WTC11 (cell line): ENCODE data around the gene SMYD5. TPM values are rescaled to one million over a fixed set of nuclear protein-coding genes. Genes with fewer than 3 reads are reported as not detected.

ENCODE experiments used
- ATAC-seq: fragments of 200-7000 bp; cut with Tn5 transposase; 2 replicates; pipeline ENCODE4 v1.10.0; 2021; ENCODE audit warnings: mild to moderate bottlenecking, moderate library complexity
- CTCF ChIA-PET: fragments of 300-600 bp; sonication (Branson Sonifier 250); formaldehyde crosslinking; loops from one replicate; lab custom pipeline; 2021; ENCODE audit warnings: antibody characterized with exemption; lab: Charles Lee
- POLR2A ChIA-PET: fragments of 350-600 bp; sonication (Branson Sonifier 250); formaldehyde crosslinking; loops from one replicate; lab custom pipeline; 2021; ENCODE audit warnings: antibody characterized with exemption; lab: Charles Lee
- DNase-seq: peaks from one replicate; pipeline ENCODE4 v3.0.0; 2021; ENCODE audit warnings: low spot score
- H3K27ac Mint-ChIP-seq: 2 replicates; pipeline ENCODE4 v1.8.0; 2021; ENCODE audit warnings: mixed read lengths
- H3K27me3 Mint-ChIP-seq: 2 replicates; pipeline ENCODE4 v1.8.0; 2021; ENCODE audit warnings: low read depth, mild to moderate bottlenecking, moderate library complexity, mixed read lengths
- H3K36me3 Mint-ChIP-seq: 2 replicates; pipeline ENCODE4 v1.8.0; 2021; ENCODE audit warnings: mixed read lengths
- H3K4me1 Mint-ChIP-seq: 2 replicates; pipeline ENCODE4 v1.8.0; 2022; ENCODE audit warnings: mixed read lengths
- H3K4me3 Mint-ChIP-seq: 2 replicates; pipeline ENCODE4 v1.8.0; 2021; ENCODE audit warnings: mild to moderate bottlenecking, moderate library complexity, mixed read lengths
- H3K9me3 Mint-ChIP-seq: 2 replicates; pipeline ENCODE4 v1.8.0; 2021; ENCODE audit warnings: mixed read lengths
- CBFB ChIP-seq: sonication (generic); formaldehyde crosslinking; IDR thresholded peaks from 2 replicates; pipeline ENCODE4 v1.8.1; 2022; ENCODE audit warnings: mild to moderate bottlenecking, low read depth, missing genetic modification reagents
- CREB1 ChIP-seq: sonication (generic); formaldehyde crosslinking; IDR thresholded peaks from 2 replicates; pipeline ENCODE4 v1.8.0; 2023; ENCODE audit warnings: mild to moderate bottlenecking, missing genetic modification reagents
- E2F1 ChIP-seq: sonication (generic); formaldehyde crosslinking; IDR thresholded peaks from 2 replicates; pipeline ENCODE4 v1.8.0; 2022; ENCODE audit warnings: mild to moderate bottlenecking, missing genetic modification reagents
- ESRRA ChIP-seq: sonication (generic); formaldehyde crosslinking; IDR thresholded peaks from 2 replicates; pipeline ENCODE4 v1.8.1; 2022; ENCODE audit warnings: mild to moderate bottlenecking, missing genetic modification reagents, borderline replicate concordance
- ETV6 ChIP-seq: sonication (generic); formaldehyde crosslinking; IDR thresholded peaks from 2 replicates; pipeline ENCODE4 v1.8.1; 2022; ENCODE audit warnings: mild to moderate bottlenecking, missing genetic modification reagents
- FOXJ3 ChIP-seq: sonication (generic); formaldehyde crosslinking; IDR thresholded peaks from 2 replicates; pipeline ENCODE4 v1.9.0; 2021; ENCODE audit warnings: missing genetic modification reagents, mild to moderate bottlenecking, borderline replicate concordance
- JUN ChIP-seq: sonication (generic); formaldehyde crosslinking; IDR thresholded peaks from 2 replicates; pipeline ENCODE4 v1.8.0; 2023; ENCODE audit warnings: mild to moderate bottlenecking, missing genetic modification reagents
- MYBL2 ChIP-seq: sonication (generic); formaldehyde crosslinking; IDR thresholded peaks from 2 replicates; pipeline ENCODE4 v1.8.1; 2023; ENCODE audit warnings: mild to moderate bottlenecking, moderate library complexity, missing genetic modification reagents
- NFE2L1 ChIP-seq: sonication (generic); formaldehyde crosslinking; IDR thresholded peaks from 2 replicates; pipeline ENCODE4 v1.8.1; 2023; ENCODE audit warnings: missing genetic modification reagents
- NFYB ChIP-seq: sonication (generic); formaldehyde crosslinking; conservative IDR thresholded peaks from 2 replicates; pipeline ENCODE4 v1.8.0; 2022; ENCODE audit warnings: low read depth, missing genetic modification reagents
- RELA ChIP-seq: sonication (generic); formaldehyde crosslinking; IDR thresholded peaks from 2 replicates; pipeline ENCODE4 v1.8.1; 2022; ENCODE audit warnings: missing genetic modification reagents, mild to moderate bottlenecking, borderline replicate concordance
- TCF7 ChIP-seq: sonication (generic); formaldehyde crosslinking; IDR thresholded peaks from 2 replicates; pipeline ENCODE4 v1.8.0; 2022; ENCODE audit warnings: mild to moderate bottlenecking, low read depth, missing genetic modification reagents, moderate library complexity
- TEAD1 ChIP-seq: sonication (generic); formaldehyde crosslinking; IDR thresholded peaks from 2 replicates; pipeline ENCODE4 v1.8.0; 2022; ENCODE audit warnings: mild to moderate bottlenecking, missing genetic modification reagents
- ZBTB21 ChIP-seq: sonication (generic); formaldehyde crosslinking; IDR thresholded peaks from 2 replicates; pipeline ENCODE4 v1.8.1; 2023; ENCODE audit warnings: mild to moderate bottlenecking, missing genetic modification reagents, borderline replicate concordance
- ZNF121 ChIP-seq: sonication (generic); formaldehyde crosslinking; IDR thresholded peaks from 2 replicates; pipeline ENCODE4 v1.8.0; 2023; ENCODE audit warnings: missing genetic modification reagents
- ZNF219 ChIP-seq: sonication (generic); formaldehyde crosslinking; IDR thresholded peaks from 2 replicates; pipeline ENCODE4 v1.8.0; 2023; ENCODE audit warnings: missing genetic modification reagents, mild to moderate bottlenecking, borderline replicate concordance
- ZNF281 ChIP-seq: sonication (generic); formaldehyde crosslinking; IDR thresholded peaks from 2 replicates; pipeline ENCODE4 v1.8.0; 2023; ENCODE audit warnings: mild to moderate bottlenecking, missing genetic modification reagents
- ZNF416 ChIP-seq: fragments of 250-450 bp; sonication (Bioruptor Pico); IDR thresholded peaks from 2 replicates; pipeline ENCODE4 v1.9.0; 2021; ENCODE audit warnings: mild to moderate bottlenecking, inconsistent platforms
- total RNA-seq: library from RNA; stranded (reverse); gene quantifications from 3 replicates; pipeline ENCODE4 v1.2.3, GENCODE V29; 2021
- TF ChIP-seq, protein P1 (sequence below): sonication (generic); formaldehyde crosslinking; IDR thresholded peaks from 2 replicates; pipeline ENCODE4 v1.8.1; 2022; ENCODE audit warnings: missing genetic modification reagents, borderline replicate concordance
- TF ChIP-seq, protein P2 (sequence below): sonication (generic); formaldehyde crosslinking; conservative IDR thresholded peaks from 2 replicates; pipeline ENCODE4 v1.8.1; 2022; ENCODE audit warnings: mild to moderate bottlenecking, missing genetic modification reagents
- TF ChIP-seq, protein P3 (sequence below): sonication (generic); formaldehyde crosslinking; IDR thresholded peaks from 2 replicates; pipeline ENCODE4 v1.8.0; 2022; ENCODE audit warnings: mild to moderate bottlenecking, missing genetic modification reagents
- TF ChIP-seq, protein P4 (sequence below): sonication (generic); formaldehyde crosslinking; IDR thresholded peaks from 2 replicates; pipeline ENCODE4 v1.8.0; 2023; ENCODE audit warnings: missing genetic modification reagents, mild to moderate bottlenecking, borderline replicate concordance

SMYD5 gene
- total RNA-seq, 1 experiment from 2014 or later: 46.7 TPM

GRCh38 chr2:73233154-73233931 is 19.3 kb downstream of the SMYD5 start, which contains the start of gene PRADC1 (continued):
- TF ChIP-seq CREB1 (no peak), ZNF219 (CRISPR knock-in tag) (no peak), RELA (CRISPR knock-in tag) (0 out of 2 replicates have a peak, but pooled peaks have one; percentile 14), TEAD1 (CRISPR knock-in tag) (no peak), ZNF121 (CRISPR knock-in tag) (no peak), NFYB (CRISPR knock-in tag) (peak; percentile 93), NFE2L1 (CRISPR knock-in tag) (0 out of 2 replicates have a peak, but pooled peaks have one; percentile 33), ZBTB21 (CRISPR knock-in tag) (no peak), JUN (CRISPR knock-in tag) (no peak), MYBL2 (CRISPR knock-in tag) (peak; percentile 52; the same call in 1 of the 2 replicates), ESRRA (CRISPR knock-in tag) (no peak), ZNF416 (no peak), CBFB (CRISPR knock-in tag) (no peak)
- TF ChIP-seq, protein P1, sequence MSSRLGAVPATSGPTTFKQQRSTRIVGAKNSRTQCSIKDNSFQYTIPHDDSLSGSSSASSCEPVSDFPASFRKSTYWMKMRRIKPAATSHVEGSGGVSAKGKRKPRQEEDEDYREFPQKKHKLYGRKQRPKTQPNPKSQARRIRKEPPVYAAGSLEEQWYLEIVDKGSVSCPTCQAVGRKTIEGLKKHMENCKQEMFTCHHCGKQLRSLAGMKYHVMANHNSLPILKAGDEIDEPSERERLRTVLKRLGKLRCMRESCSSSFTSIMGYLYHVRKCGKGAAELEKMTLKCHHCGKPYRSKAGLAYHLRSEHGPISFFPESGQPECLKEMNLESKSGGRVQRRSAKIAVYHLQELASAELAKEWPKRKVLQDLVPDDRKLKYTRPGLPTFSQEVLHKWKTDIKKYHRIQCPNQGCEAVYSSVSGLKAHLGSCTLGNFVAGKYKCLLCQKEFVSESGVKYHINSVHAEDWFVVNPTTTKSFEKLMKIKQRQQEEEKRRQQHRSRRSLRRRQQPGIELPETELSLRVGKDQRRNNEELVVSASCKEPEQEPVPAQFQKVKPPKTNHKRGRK (CRISPR knock-in tag): no peak
- TF ChIP-seq, protein P2, sequence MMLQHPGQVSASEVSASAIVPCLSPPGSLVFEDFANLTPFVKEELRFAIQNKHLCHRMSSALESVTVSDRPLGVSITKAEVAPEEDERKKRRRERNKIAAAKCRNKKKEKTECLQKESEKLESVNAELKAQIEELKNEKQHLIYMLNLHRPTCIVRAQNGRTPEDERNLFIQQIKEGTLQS: no peak
- TF ChIP-seq, protein P3, sequence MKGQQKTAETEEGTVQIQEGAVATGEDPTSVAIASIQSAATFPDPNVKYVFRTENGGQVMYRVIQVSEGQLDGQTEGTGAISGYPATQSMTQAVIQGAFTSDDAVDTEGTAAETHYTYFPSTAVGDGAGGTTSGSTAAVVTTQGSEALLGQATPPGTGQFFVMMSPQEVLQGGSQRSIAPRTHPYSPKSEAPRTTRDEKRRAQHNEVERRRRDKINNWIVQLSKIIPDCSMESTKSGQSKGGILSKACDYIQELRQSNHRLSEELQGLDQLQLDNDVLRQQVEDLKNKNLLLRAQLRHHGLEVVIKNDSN: no peak
- TF ChIP-seq, all 79 proteins: peak for 16

DNA sequence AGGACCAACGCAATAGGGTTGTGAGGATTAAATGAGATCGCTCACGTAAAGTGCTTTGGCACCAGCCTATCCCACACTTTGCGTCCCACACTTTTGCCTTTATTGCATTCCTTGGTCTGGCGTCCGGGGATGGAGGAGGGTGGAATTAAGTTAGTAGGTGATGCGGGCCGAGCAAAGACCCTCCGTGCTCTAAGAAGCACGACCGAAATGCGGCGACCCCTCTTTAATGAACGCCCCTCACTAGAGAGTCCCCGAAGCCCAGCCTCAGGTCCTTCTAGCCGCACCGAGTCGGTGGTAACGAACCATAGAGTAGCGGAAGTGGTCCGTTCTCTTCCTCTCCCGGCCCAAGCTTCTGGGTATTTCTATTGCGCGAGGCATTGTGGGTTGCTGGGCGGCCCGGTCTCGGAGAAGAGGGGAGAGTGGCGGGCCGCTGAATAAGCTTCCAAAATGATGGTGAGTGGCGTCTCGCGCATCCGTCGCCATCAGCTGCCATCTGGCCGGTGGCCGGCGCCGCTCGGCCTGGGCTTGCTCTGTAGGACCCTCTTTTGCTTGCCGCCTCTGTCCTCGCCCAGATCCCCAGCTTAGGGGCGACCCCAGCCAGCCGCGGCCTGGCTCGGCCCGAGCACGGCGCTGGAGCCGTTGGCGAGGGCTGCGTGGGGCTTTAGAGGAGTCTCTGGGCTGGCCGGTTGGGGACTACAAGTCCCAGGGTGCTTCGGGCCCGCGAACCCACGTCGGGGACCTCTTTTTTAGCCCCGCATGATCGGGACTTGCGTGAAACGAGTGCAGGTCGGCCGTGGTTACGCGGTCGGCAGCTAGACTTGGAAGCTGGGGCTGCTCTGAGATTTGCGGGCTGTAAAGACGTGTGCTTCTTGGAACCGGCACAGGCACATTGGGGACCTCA is 20.1 kb downstream of the SMYD5 start, which contains the start of gene CCT7:
Gene CCT7 (plus strand): TSS at position 377 of the 901 bp plus-strand sequence. CDS start 71 bp downstream, at position 448.
- ATAC-seq: peak; percentile 49
- Mint-ChIP-seq H3K4me1 (peaks cover 33% of the 10 kb centered on the region), H3K27me3 (no peaks in the 10 kb centered on the region; the same call in 1 of the 2 replicates), H3K36me3 (peaks cover 6% of the 10 kb centered on the region), H3K27ac (peak within 1 kb of the TSS; percentile 98), H3K9me3 (no peaks in the 10 kb centered on the region), H3K4me3 (peak within 1 kb of the TSS; percentile 100)
- CTCF ChIA-PET: interaction anchor here (0.8 to 3.0 kb wide), 11 partner anchors 17 to 347 kb away, joined by 3 to 39 read pairs (median 4); partner anchors contain the start of genes EGR4 and SPR
- DNase-seq: peak; percentile 86
- POLR2A ChIA-PET: interaction anchor here (0.8 to 2.1 kb wide), 9 partner anchors 10 to 152 kb away, joined by 3 to 7 read pairs (median 3); no protein-coding TSS in a partner anchor
- TF ChIP-seq RELA (CRISPR knock-in tag) (no peak), TCF7 (CRISPR knock-in tag) (no peak), ETV6 (CRISPR knock-in tag) (peak; percentile 76; the same call in 1 of the 2 replicates), E2F1 (CRISPR knock-in tag) (no peak), FOXJ3 (no peak), ZNF281 (CRISPR knock-in tag) (no peak)
- TF ChIP-seq, protein P4, sequence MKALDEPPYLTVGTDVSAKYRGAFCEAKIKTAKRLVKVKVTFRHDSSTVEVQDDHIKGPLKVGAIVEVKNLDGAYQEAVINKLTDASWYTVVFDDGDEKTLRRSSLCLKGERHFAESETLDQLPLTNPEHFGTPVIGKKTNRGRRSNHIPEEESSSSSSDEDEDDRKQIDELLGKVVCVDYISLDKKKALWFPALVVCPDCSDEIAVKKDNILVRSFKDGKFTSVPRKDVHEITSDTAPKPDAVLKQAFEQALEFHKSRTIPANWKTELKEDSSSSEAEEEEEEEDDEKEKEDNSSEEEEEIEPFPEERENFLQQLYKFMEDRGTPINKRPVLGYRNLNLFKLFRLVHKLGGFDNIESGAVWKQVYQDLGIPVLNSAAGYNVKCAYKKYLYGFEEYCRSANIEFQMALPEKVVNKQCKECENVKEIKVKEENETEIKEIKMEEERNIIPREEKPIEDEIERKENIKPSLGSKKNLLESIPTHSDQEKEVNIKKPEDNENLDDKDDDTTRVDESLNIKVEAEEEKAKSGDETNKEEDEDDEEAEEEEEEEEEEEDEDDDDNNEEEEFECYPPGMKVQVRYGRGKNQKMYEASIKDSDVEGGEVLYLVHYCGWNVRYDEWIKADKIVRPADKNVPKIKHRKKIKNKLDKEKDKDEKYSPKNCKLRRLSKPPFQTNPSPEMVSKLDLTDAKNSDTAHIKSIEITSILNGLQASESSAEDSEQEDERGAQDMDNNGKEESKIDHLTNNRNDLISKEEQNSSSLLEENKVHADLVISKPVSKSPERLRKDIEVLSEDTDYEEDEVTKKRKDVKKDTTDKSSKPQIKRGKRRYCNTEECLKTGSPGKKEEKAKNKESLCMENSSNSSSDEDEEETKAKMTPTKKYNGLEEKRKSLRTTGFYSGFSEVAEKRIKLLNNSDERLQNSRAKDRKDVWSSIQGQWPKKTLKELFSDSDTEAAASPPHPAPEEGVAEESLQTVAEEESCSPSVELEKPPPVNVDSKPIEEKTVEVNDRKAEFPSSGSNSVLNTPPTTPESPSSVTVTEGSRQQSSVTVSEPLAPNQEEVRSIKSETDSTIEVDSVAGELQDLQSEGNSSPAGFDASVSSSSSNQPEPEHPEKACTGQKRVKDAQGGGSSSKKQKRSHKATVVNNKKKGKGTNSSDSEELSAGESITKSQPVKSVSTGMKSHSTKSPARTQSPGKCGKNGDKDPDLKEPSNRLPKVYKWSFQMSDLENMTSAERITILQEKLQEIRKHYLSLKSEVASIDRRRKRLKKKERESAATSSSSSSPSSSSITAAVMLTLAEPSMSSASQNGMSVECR (CRISPR knock-in tag): peak; percentile 14; the same call in 1 of the 2 replicates
